ENCODE measurements around the gene NUAK1. TPM values are rescaled to one million over a fixed set of nuclear protein-coding genes. Genes with fewer than 3 reads are reported as not detected.
"Not testable (repeated sequence)": the region's sequence is repeated elsewhere in the genome, so short reads cannot be mapped to it uniquely, and the experiment has no call there.

Gene NUAK1
- total RNA-seq, 4 donors from 2014 or later = 22.6 to 44.3 (median 38.4) TPM

DNA sequence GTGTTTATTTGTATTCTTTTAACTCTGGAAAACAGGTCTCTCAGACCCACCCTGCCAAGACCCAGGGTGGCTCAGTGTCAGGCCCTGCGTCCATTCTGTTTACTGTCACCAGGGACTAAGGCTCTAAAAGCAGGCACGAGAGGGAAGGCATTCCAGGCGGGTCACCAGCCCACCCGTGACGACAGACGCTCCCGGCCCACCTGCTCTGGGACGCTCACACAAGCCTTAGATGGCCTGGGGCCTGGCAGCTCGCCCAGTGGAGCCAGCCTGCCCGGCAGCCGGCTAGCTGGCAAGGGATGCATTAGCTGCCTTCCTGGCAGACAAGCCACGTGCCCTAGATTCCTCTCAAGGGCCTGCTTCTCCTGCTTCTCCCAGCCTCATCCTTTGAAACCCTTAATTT is 9.2 kb upstream of the NUAK1 start:
- H3K27ac ChIP-seq = no peak overlapping the region
- no peak overlapping the region for H3K4me3 ChIP-seq
- peaks cover 8% of the 10 kb centered on the region for H3K4me1 ChIP-seq
- H3K36me3 ChIP-seq = no peaks in the 10 kb centered on the region
- WGBS = 71% methylated on average over 12 of the region's 12 CpGs
- H3K9me3 ChIP-seq = no peaks in the 10 kb centered on the region
- DNase-seq (ENCODE audit: low spot score in 2 of 2) = no peak
- H3K27me3 ChIP-seq = no peaks in the 10 kb centered on the region
- TF ChIP-seq EP300 (IDR thresholded peaks at IDR 0.05) = no peak

GRCh38 chr12:106146987-106147386 is 8.2 kb upstream of the NUAK1 start:
- Histone ChIP-seq H3K27me3 (no peaks in the 10 kb centered on the region), H3K36me3 (no peaks in the 10 kb centered on the region), H3K9me3 (no peaks in the 10 kb centered on the region), H3K27ac (no peak overlapping the region), H3K4me1 (peaks cover 8% of the 10 kb centered on the region), H3K4me3 (no peak overlapping the region)
- no peak for TF ChIP-seq POLR2AphosphoS5 (IDR thresholded peaks at IDR 0.05)
- no peak for TF ChIP-seq EP300 (IDR thresholded peaks at IDR 0.05)
- TF ChIP-seq, protein P1, sequence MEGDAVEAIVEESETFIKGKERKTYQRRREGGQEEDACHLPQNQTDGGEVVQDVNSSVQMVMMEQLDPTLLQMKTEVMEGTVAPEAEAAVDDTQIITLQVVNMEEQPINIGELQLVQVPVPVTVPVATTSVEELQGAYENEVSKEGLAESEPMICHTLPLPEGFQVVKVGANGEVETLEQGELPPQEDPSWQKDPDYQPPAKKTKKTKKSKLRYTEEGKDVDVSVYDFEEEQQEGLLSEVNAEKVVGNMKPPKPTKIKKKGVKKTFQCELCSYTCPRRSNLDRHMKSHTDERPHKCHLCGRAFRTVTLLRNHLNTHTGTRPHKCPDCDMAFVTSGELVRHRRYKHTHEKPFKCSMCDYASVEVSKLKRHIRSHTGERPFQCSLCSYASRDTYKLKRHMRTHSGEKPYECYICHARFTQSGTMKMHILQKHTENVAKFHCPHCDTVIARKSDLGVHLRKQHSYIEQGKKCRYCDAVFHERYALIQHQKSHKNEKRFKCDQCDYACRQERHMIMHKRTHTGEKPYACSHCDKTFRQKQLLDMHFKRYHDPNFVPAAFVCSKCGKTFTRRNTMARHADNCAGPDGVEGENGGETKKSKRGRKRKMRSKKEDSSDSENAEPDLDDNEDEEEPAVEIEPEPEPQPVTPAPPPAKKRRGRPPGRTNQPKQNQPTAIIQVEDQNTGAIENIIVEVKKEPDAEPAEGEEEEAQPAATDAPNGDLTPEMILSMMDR (IDR thresholded peaks at IDR 0.05) = no peak
- TF ChIP-seq POLR2A (IDR thresholded peaks at IDR 0.05) = no peak
- DNase-seq (ENCODE audit: low spot score in 2 of 2) = no peak
- WGBS = 95% methylated on average over 4 of the region's 4 CpGs

DNA sequence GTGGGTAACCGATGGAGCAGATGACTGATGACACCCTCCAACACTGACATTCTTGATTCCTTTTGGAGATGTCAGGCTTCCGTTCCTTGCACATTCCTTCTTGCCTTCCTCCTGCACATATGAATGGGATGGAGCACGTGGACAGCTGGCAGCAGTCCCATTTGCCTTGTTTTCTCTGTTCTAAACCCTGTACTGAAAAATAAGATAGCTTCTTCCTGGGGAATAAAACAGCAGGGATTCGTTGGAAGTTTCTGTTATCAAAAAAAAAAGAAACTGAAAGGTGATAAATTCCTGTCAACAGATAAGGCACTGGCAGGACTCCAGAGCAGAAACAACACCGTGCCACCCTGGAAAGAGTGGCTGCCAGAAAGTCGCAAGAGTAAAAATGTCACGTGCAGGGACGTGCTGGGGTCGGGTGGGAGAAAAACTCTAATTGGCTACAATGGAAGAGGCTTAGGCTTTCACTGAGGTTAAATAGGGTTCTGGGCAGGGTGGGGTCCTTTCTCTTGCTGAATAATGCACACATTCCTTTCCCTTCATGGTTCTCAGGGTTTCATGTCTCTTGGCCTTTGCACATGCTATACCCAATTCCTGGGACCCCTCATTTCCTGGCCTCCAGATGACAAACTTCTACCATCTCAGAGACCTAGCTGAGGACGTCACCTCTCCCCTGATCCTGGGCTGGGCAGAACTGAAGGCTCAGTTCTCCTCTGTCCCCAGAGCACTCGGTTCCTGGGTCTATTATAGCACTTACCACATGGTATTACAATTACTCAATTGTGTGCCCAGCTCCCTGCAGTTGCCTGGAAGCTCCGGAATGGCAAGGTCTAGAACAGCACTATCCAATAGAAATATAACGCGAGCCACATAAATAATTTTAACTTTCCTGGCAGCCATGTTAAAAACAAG is 7.0 kb upstream of the NUAK1 start:
- DNase-seq (ENCODE audit: low spot score in 2 of 2) = no peak
- Histone ChIP-seq H3K9me3 (no peaks in the 10 kb centered on the region), H3K27me3 (no peaks in the 10 kb centered on the region), H3K4me3 (no peak overlapping the region), H3K36me3 (no peaks in the 10 kb centered on the region), H3K27ac (no peak overlapping the region), H3K4me1 (peaks cover 15% of the 10 kb centered on the region)
- 40% methylated on average over 14 of the region's 14 CpGs for WGBS
- TF ChIP-seq, protein P1 (IDR thresholded peaks at IDR 0.05) = no peak

- Histone ChIP-seq H3K27me3 (no peaks in the 10 kb centered on the region), H3K4me3 (no peak overlapping the region), H3K36me3 (no peaks in the 10 kb centered on the region), H3K4me1 (peaks cover 24% of the 10 kb centered on the region), H3K9me3 (no peaks in the 10 kb centered on the region), H3K27ac (no peak overlapping the region)
- no peak for DNase-seq (ENCODE audit: low spot score in 2 of 2)
- WGBS = 54% methylated on average over 2 of the region's 2 CpGs
- TF ChIP-seq POLR2AphosphoS5 (IDR thresholded peaks at IDR 0.05) = no peak
- TF ChIP-seq POLR2A (IDR thresholded peaks at IDR 0.05) = no peak
- no peak for TF ChIP-seq EP300 (IDR thresholded peaks at IDR 0.05)
- TF ChIP-seq, protein P1 (IDR thresholded peaks at IDR 0.05) = no peak
Observed at GRCh38 chr12:106144847-106145246, 6.1 kb upstream of the NUAK1 start.

- H3K9me3 ChIP-seq = no peaks in the 10 kb centered on the region
- H3K4me1 ChIP-seq = peaks cover 37% of the 10 kb centered on the region
- no peak for DNase-seq (ENCODE audit: low spot score in 2 of 2)
- 79% methylated on average over 7 of the region's 7 CpGs for WGBS
- TF ChIP-seq EP300 (IDR thresholded peaks at IDR 0.05) (no peak), POLR2A (IDR thresholded peaks at IDR 0.05) (no peak), POLR2AphosphoS5 (IDR thresholded peaks at IDR 0.05) (no peak)
- TF ChIP-seq, protein P1 (IDR thresholded peaks at IDR 0.05) = no peak
- H3K36me3 ChIP-seq = no peaks in the 10 kb centered on the region
- no peaks in the 10 kb centered on the region for H3K27me3 ChIP-seq
- no peak overlapping the region for H3K4me3 ChIP-seq
- no peak overlapping the region for H3K27ac ChIP-seq
Observed at GRCh38 chr12:106142591-106143261, 4.0 kb upstream of the NUAK1 start.

GRCh38 chr12:106141920-106142319 is 3.2 kb upstream of the NUAK1 start:
- 85% methylated on average over 8 of the region's 8 CpGs for WGBS

More at GRCh38 chr12:106141920-106142319, 3.2 kb upstream of the NUAK1 start:
- peaks cover 45% of the 10 kb centered on the region for H3K4me1 ChIP-seq
- not testable (repeated sequence) for H3K27me3 ChIP-seq; H3K27ac ChIP-seq; H3K36me3 ChIP-seq; H3K4me3 ChIP-seq; H3K9me3 ChIP-seq; DNase-seq (ENCODE audit: low spot score in 2 of 2)
